HepG2 (cell line): Measurements from ENCODE around the gene DUSP5. TPM values are rescaled to one million over a fixed set of nuclear protein-coding genes. Genes with fewer than 3 reads are reported as not detected.

Experiments used
- ATAC-seq: fragments of 200-7000 bp; cut with Tn5 transposase; 3 replicates; pipeline ENCODE4 v1.9.1; 2020; ENCODE audit warnings: mild to moderate bottlenecking, moderate library complexity
- BruUV-seq: library from RNA; stranded (reverse); fragments of 400-500 nt; replicated peaks from 2 replicates; lab custom pipeline; 2021; lab: Mats Ljungman, UMichigan
- CTCF ChIA-PET: fragments of 300-600 bp; formaldehyde crosslinking; extraction: SDS; loops from one replicate; lab custom pipeline; 2021; ENCODE audit warnings: low total read pairs, inconsistent platforms, low intra/inter-chr PET ratio; lab: Yijun Ruan, JAX
- POLR2A ChIA-PET: fragments of 350-600 bp; sonication (Branson Sonifier 250); formaldehyde crosslinking; loops from one replicate; lab custom pipeline; 2020; ENCODE audit warnings: antibody characterized with exemption, inconsistent platforms; lab: Yijun Ruan, JAX
- DNase-seq: peaks from one replicate; pipeline ENCODE4 v3.0.0-alpha.2; 2015; ENCODE audit warnings: low spot score
- FAIRE-seq: peaks from 3 replicates; lab custom pipeline; 2011; peaks lifted over from hg19 to GRCh38; lab: Jason Lieb, UNC
- H2AFZ ChIP-seq: one replicate; pipeline ENCODE4 v1.6.1; 2011; ENCODE audit warnings: low read length, inconsistent platforms
- H3K27ac ChIP-seq: fragments of 300-600 bp; 3 replicates; pipeline ENCODE4 v1.8.0; 2011; ENCODE audit warnings: mixed run types, mild to moderate bottlenecking, mixed read lengths, low read length, inconsistent platforms; ENCODE audit not compliant: insufficient read depth; ENCODE audit errors: extremely low read length
- H3K27me3 ChIP-seq, 2 experiments: fragments of 200-600 bp in 1 of 2; 2 replicates in 1 of 2; 3 replicates in 1 of 2; pipeline versions ENCODE4 v1.6.0 to v1.8.0; 2011; ENCODE audit warnings: low read length in 2 of 2, mild to moderate bottlenecking in 2 of 2, moderate library complexity in 2 of 2, inconsistent platforms in 1 of 2; ENCODE audit not compliant: insufficient read depth in 2 of 2, control insufficient read depth in 1 of 2
- H3K36me3 ChIP-seq, 2 experiments: fragments of 200-600 bp in 1 of 2; replicated peaks in 1 of 2; 2 replicates in 1 of 2; 3 replicates in 1 of 2; pipeline versions ENCODE4 v1.5.1 to v1.8.0; 2011; ENCODE audit warnings: low read length in 2 of 2, inconsistent platforms in 1 of 2; ENCODE audit not compliant: insufficient read depth in 2 of 2, control insufficient read depth in 1 of 2
- H3K4me1 ChIP-seq: 2 replicates; pipeline ENCODE4 v1.5.1; 2012; ENCODE audit warnings: low read length, inconsistent platforms; ENCODE audit not compliant: insufficient read depth
- H3K4me2 ChIP-seq: 2 replicates; pipeline ENCODE4 v1.6.0; 2011; ENCODE audit warnings: low read depth, low read length, inconsistent platforms
- H3K4me3 ChIP-seq, 3 experiments: fragments of 200-600 bp in 1 of 3; sonication (generic), shearing (Covaris generic) in 1 of 3; replicated peaks in 1 of 3; 2 replicates each; pipeline ENCODE4 v1.5.1; 2011 to 2016; ENCODE audit warnings: low read length in 3 of 3, inconsistent platforms in 2 of 3, low read depth in 2 of 3, mild to moderate bottlenecking in 2 of 3, control low read depth in 1 of 3, mixed read lengths in 1 of 3; ENCODE audit not compliant: insufficient read depth in 1 of 3
- H3K79me2 ChIP-seq: one replicate; pipeline ENCODE4 v1.6.1; 2011; ENCODE audit warnings: low read length, inconsistent platforms; ENCODE audit not compliant: insufficient read depth
- H3K9ac ChIP-seq: 2 replicates; pipeline ENCODE4 v1.6.0; 2011; ENCODE audit warnings: mild to moderate bottlenecking, low read depth, low read length, inconsistent platforms; ENCODE audit not compliant: insufficient read depth
- H3K9me3 ChIP-seq: 2 replicates; pipeline ENCODE4 v1.5.1; 2012; ENCODE audit warnings: mild to moderate bottlenecking, low read length
- H4K20me1 ChIP-seq: 2 replicates; pipeline ENCODE4 v1.6.0; 2011; ENCODE audit warnings: inconsistent platforms, mild to moderate bottlenecking, low read length, moderate library complexity; ENCODE audit not compliant: insufficient read depth
- ASH2L ChIP-seq: fragments of 300-600, 200-600 bp; sonication (generic); IDR thresholded peaks from 2 replicates; pipeline ENCODE4 v1.7.0; 2017; ENCODE audit warnings: low read depth, mild to moderate bottlenecking, moderate library complexity, mixed read lengths, low read length; ENCODE audit not compliant: insufficient read length
- ESRRA ChIP-seq: sonication (generic); formaldehyde crosslinking; IDR thresholded peaks from 2 replicates; pipeline ENCODE4 v1.5.1; 2020; ENCODE audit warnings: mild to moderate bottlenecking, low read depth, missing genetic modification reagents
- FOSL2 ChIP-seq: sonication (generic); formaldehyde crosslinking; IDR thresholded peaks from 2 replicates; pipeline ENCODE4 v1.4.0; 2020; ENCODE audit warnings: missing genetic modification reagents
- HMG20B ChIP-seq: conservative IDR thresholded peaks from 2 replicates; pipeline ENCODE4 v1.6.1; 2016; ENCODE audit warnings: missing genetic modification reagents, missing compliant biosample characterization
- NBN ChIP-seq: fragments of 450-650 bp; conservative IDR thresholded peaks from 2 replicates; pipeline ENCODE4 v1.6.1; 2017
- SCMH1 ChIP-seq: sonication (generic); formaldehyde crosslinking; IDR thresholded peaks from 2 replicates; pipeline ENCODE4 v1.9.0; 2021; ENCODE audit warnings: missing genetic modification reagents, mild to moderate bottlenecking, borderline replicate concordance
- TFE3 ChIP-seq: IDR thresholded peaks from 2 replicates; pipeline ENCODE4 v1.6.1; 2016
- ZNF513 ChIP-seq: sonication (generic); formaldehyde crosslinking; conservative IDR thresholded peaks from 2 replicates; pipeline ENCODE4 v1.5.0; 2020; ENCODE audit warnings: missing genetic modification reagents
- ZNF614 ChIP-seq: IDR thresholded peaks from 2 replicates; pipeline ENCODE4 v1.6.1; 2018; ENCODE audit warnings: missing biosample characterization, missing genetic modification reagents, inconsistent platforms, borderline replicate concordance
- ZNF619 ChIP-seq: sonication (generic); formaldehyde crosslinking; IDR thresholded peaks from 2 replicates; pipeline ENCODE4 v1.4.0; 2020; ENCODE audit warnings: mild to moderate bottlenecking, missing genetic modification reagents
- WGBS: methylation state at CpG from one replicate; pipeline ENCODE4 v1.1.6; 2017; ENCODE audit warnings: low lambda C conversion rate; 5-methylcytosine and 5-hydroxymethylcytosine counted together
- in situ Hi-C: cut with HindIII; loops from 2 replicates; pipeline ENCODE4 v1.10.0; 2017; ENCODE audit warnings: low pct_unique_long_range_greater_than_20kb; ENCODE audit not compliant: extremely low pct_ligation_motif_present
- intact Hi-C: fragments of 100-400 bp; cut with micrococcal nuclease; formaldehyde crosslinking; loops from one replicate; pipeline ENCODE4 v1.10.0; 2022; ENCODE audit not compliant: unreplicated experiment
- polyA plus RNA-seq, 8 experiments: library from polyadenylated mRNA; depleted of rRNA in 3 of 8; stranded (reverse) in 7 of 8; unstranded in 1 of 8; fragments of >200 nt; fragmentation: Illumina TruSeq in 4 of 8; extraction: Trizol in 4 of 8; gene quantifications; 2 replicates each; pipeline versions ENCODE4 v1.2.1 to v1.2.3, GENCODE V29; 2011 to 2016; ENCODE audit warnings: low read depth in 4 of 8, missing spikeins in 1 of 8, mixed read lengths in 1 of 8; ENCODE audit not compliant: insufficient read depth in 1 of 8
- total RNA-seq, 5 experiments: library from RNA; depleted of rRNA; stranded (reverse); fragments of >200 nt; fragmentation: Illumina TruSeq; extraction: Trizol; gene quantifications; 2 replicates each; pipeline ENCODE4 v1.2.3, GENCODE V29; 2016; ENCODE audit warnings: low read depth in 1 of 5

Gene DUSP5
- total and polyA plus RNA-seq, 2 of the 13 experiments (the other 11 are each of a cell fraction or from before 2014, with no cell fraction given) = 1.4 to 3.7 TPM

- TF ChIP-seq TFE3 (CRISPR knock-in tag) = peak; percentile 52; the same call in 1 of the 2 replicates
- no peak for TF ChIP-seq ZNF513 (CRISPR knock-in tag)
- TF ChIP-seq ESRRA = no peak
- TF ChIP-seq HMG20B (CRISPR knock-in tag) = no peak
- TF ChIP-seq ZNF614 (CRISPR knock-in tag) = no peak
- TF ChIP-seq ASH2L = peak; percentile 17
Measured at GRCh38 chr10:110511734-110512449, 14.2 kb downstream of the DUSP5 start (continued).

GRCh38 chr10:110512461-110513187 lies 14.9 kb downstream of the DUSP5 start:
- 23% methylated on average over 3 of the region's 5 CpGs for WGBS
- no peak for TF ChIP-seq ZNF619 (CRISPR knock-in tag)
- 0 out of 2 replicates have a peak, but pooled peaks have one; percentile 17 for TF ChIP-seq FOSL2 (CRISPR knock-in tag)
- no peak for TF ChIP-seq SCMH1 (CRISPR knock-in tag)
- TF ChIP-seq ASH2L = peak; percentile 11
- no peak for TF ChIP-seq NBN
- H4K20me1 ChIP-seq = no peaks in the 10 kb centered on the region
- H3K4me1 ChIP-seq = peaks cover 15% of the 10 kb centered on the region
- DNase-seq (no peak), FAIRE-seq (no peak), ATAC-seq (peak; percentile 29)
- H2AFZ ChIP-seq = no peak overlapping the region
- H3K4me3 ChIP-seq = no peak overlapping the region
- no peaks in the 10 kb centered on the region for H3K9me3 ChIP-seq
- H3K79me2 ChIP-seq = no peaks in the 10 kb centered on the region
- intact Hi-C loops = no loop called here
- in situ Hi-C loops = no loop called here
- H3K27ac ChIP-seq = no peak overlapping the region
- H3K27me3 ChIP-seq = no peaks in the 10 kb centered on the region
- CTCF ChIA-PET = no interaction called here
- POLR2A ChIA-PET = interaction anchor here (0.9 kb wide), 1 partner anchor 12 kb away, joined by 3 read pairs; no protein-coding TSS in a partner anchor
- no peak overlapping the region for H3K9ac ChIP-seq
- peak overlapping the region; percentile 34 for H3K4me2 ChIP-seq
- H3K36me3 ChIP-seq = peaks cover 0 to 1% of the 10 kb centered on the region in 2 experiments; a peak in 1 of 5 replicates
- no TSS peak for BruUV-seq
